Fibroblast of the aortic adventitia (primary cell): Measurements from ENCODE around the gene SLC2A4RG. TPM values are rescaled to one million over a fixed set of nuclear protein-coding genes. Genes with fewer than 3 reads are reported as not detected.

Experiments
- DNase-seq: peaks from one replicate; pipeline ENCODE4 v3.0.0-alpha.2; 2010; ENCODE audit warnings: low read depth
- H3K4me3 ChIP-seq: 2 replicates; pipeline ENCODE4 v1.5.1; 2011; ENCODE audit warnings: low read depth, mild to moderate bottlenecking, control low read depth, low read length, moderate library complexity
- CTCF ChIP-seq: IDR thresholded peaks from 2 replicates; pipeline ENCODE4 v1.5.1; 2011; ENCODE audit warnings: mild to moderate bottlenecking, low read length, control low read depth, inconsistent platforms; ENCODE audit not compliant: insufficient read depth
- total RNA-seq: library from RNA; depleted of rRNA; stranded (reverse); fragments of >200 nt; gene quantifications from 2 replicates; pipeline ENCODE4 v1.2.3, GENCODE V29; 2012; ENCODE audit warnings: low replicate concordance

Gene SLC2A4RG
- total RNA-seq, 1 donor: 39.2 TPM

GRCh38 chr20:63693083-63693732, 46.4 kb upstream of the SLC2A4RG start:
- DNase-seq: no peak
- TF ChIP-seq CTCF: no peak
- no peak overlapping the region for H3K4me3 ChIP-seq

- DNase-seq: no peak
- no peak for TF ChIP-seq CTCF
Observed at GRCh38 chr20:63693733-63694583, 45.6 kb upstream of the SLC2A4RG start.

GRCh38 chr20:63694584-63695423, 44.8 kb upstream of the SLC2A4RG start:
- H3K4me3 ChIP-seq: no peak overlapping the region
- TF ChIP-seq CTCF: no peak
- DNase-seq: no peak

More at GRCh38 chr20:63693733-63694583, 45.6 kb upstream of the SLC2A4RG start:
- no peak overlapping the region for H3K4me3 ChIP-seq

GRCh38 chr20:63695424-63696305, 43.9 kb upstream of the SLC2A4RG start:
- no peak overlapping the region for H3K4me3 ChIP-seq
- no peak for TF ChIP-seq CTCF
- no peak for DNase-seq

GRCh38 chr20:63696306-63696627, 43.3 kb upstream of the SLC2A4RG start:
- TF ChIP-seq CTCF: no peak
- no peak overlapping the region for H3K4me3 ChIP-seq
- DNase-seq: no peak
